Ishikawa (cell line): ENCODE data around the gene KCNQ1.

Experiments used
- CREB1 ChIP-seq: IDR thresholded peaks from 2 replicates; pipeline ENCODE4 v1.6.1; 2012; ENCODE audit warnings: low read depth
- EGR1 ChIP-seq: IDR thresholded peaks from 2 replicates; pipeline ENCODE4 v1.6.1; 2012
- EP300 ChIP-seq: IDR thresholded peaks from 2 replicates; pipeline ENCODE4 v1.6.1; 2012; ENCODE audit warnings: borderline replicate concordance
- RAD21 ChIP-seq: IDR thresholded peaks from 2 replicates; pipeline ENCODE4 v1.6.1; 2012; ENCODE audit warnings: low read depth
- TAF1 ChIP-seq: IDR thresholded peaks from 2 replicates; pipeline ENCODE4 v1.6.1; 2012; ENCODE audit warnings: low read depth, mild to moderate bottlenecking
- YY1 ChIP-seq: IDR thresholded peaks from 2 replicates; pipeline ENCODE4 v1.6.1; 2012; ENCODE audit warnings: low read depth
- TF ChIP-seq, protein P1 (sequence below): IDR thresholded peaks from 2 replicates; pipeline ENCODE4 v1.6.1; 2012

- TF ChIP-seq CREB1 (no peak), RAD21 (no peak), YY1 (no peak), EGR1 (no peak), EP300 (no peak), TAF1 (no peak)
- TF ChIP-seq, protein P1, sequence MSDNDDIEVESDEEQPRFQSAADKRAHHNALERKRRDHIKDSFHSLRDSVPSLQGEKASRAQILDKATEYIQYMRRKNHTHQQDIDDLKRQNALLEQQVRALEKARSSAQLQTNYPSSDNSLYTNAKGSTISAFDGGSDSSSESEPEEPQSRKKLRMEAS = no peak
Measured at GRCh38 chr11:2557381-2557780, 112.6 kb downstream of the KCNQ1 start.
